BLaER1 treated with 17β-estradiol and CSF1 and Interleukin-3, amounts not matched to agents 10 nM and 100 nM (cell line): Measurements from ENCODE around the gene AXDND1.

Source experiments
- H3K27ac ChIP-seq, 11 experiments: shearing (Covaris generic); formaldehyde crosslinking; 2 replicates each; pipeline ENCODE4 v1.8.1; 2022
- H3K27me3 ChIP-seq, 11 experiments: shearing (Covaris generic); formaldehyde crosslinking; 2 replicates each; pipeline ENCODE4 v1.8.1; 2022
- H3K36me3 ChIP-seq, 11 experiments: shearing (Covaris generic); formaldehyde crosslinking; 2 replicates each; pipeline ENCODE4 v1.8.1; 2022
- H3K4me1 ChIP-seq, 10 experiments: shearing (Covaris generic); formaldehyde crosslinking; 2 replicates each; pipeline ENCODE4 v1.8.1; 2022
- H3K4me2 ChIP-seq, 11 experiments: shearing (Covaris generic); formaldehyde crosslinking; 2 replicates each; pipeline ENCODE4 v1.8.1; 2022
- H3K4me3 ChIP-seq, 10 experiments: shearing (Covaris generic); formaldehyde crosslinking; 2 replicates each; pipeline ENCODE4 v1.8.1; 2022
- H3K9ac ChIP-seq, 11 experiments: shearing (Covaris generic); formaldehyde crosslinking; 2 replicates each; pipeline ENCODE4 v1.8.1; 2022
- H3K9me3 ChIP-seq, 11 experiments: shearing (Covaris generic); formaldehyde crosslinking; replicated peaks in 1 of 11; 2 replicates each; pipeline ENCODE4 v1.8.1; 2022
- H4K20me1 ChIP-seq, 11 experiments: shearing (Covaris generic); formaldehyde crosslinking; 2 replicates each; pipeline ENCODE4 v1.8.1; 2022
- Cebpa-rat ChIP-seq, 11 experiments: shearing (Covaris generic); IDR thresholded peaks; 2 replicates each; pipeline ENCODE4 v1.8.1; 2022

Gene AXDND1

DNA sequence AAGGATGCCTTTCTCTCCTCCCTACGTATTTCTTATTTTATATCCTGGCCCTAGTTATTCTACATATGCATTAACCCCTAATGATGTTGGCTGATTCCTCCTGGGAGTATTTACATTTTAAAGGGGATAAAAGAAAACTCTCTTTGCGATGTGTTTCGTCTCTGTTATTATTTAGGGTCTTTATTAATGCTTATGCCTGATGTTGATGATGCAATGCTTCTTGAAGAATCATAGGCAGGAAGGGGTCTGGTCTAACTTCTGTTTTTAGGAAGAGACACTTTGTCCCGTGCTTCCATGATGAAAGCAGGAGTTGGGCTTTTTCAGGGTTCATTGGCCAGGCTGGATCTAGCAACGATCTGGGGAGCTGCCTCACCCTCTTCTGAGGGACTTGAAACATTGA, 210.7 kb downstream of the AXDND1 start:
- peaks cover 8 to 16% (median 11%) of the 10 kb centered on the region in 11 experiments; a peak in 19 of 22 replicates for H3K9me3 ChIP-seq
- H3K9ac ChIP-seq = no peak overlapping the region
- H3K4me1 ChIP-seq = no peaks in the 10 kb centered on the region
- H3K27me3 ChIP-seq = peaks cover 22 to 38% (median 34%) of the 10 kb centered on the region in 11 experiments
- no peaks in the 10 kb centered on the region; a peak in 1 of 22 replicates for H3K36me3 ChIP-seq
- no peak overlapping the region for H3K4me2 ChIP-seq
- H3K27ac ChIP-seq = no peak overlapping the region
- TF ChIP-seq Cebpa-rat (IDR thresholded peaks at IDR 0.05) = no peak
- H4K20me1 ChIP-seq = no peaks in the 10 kb centered on the region
- no peak overlapping the region for H3K4me3 ChIP-seq

- no peak for TF ChIP-seq Cebpa-rat (IDR thresholded peaks at IDR 0.05)
- peaks cover 0 to 13% (median 5%) of the 10 kb centered on the region in 11 experiments; a peak in 6 of 22 replicates for H3K9me3 ChIP-seq
These were observed 218.1 kb downstream of the AXDND1 start for GRCh38 chr1:179583771-179584320.

GRCh38 chr1:179586107-179586823, 220.5 kb downstream of the AXDND1 start:
- Histone ChIP-seq H3K4me1 (no peaks in the 10 kb centered on the region), H3K9ac (no peak overlapping the region), H3K4me2 (no peak overlapping the region), H3K4me3 (no peak overlapping the region), H3K36me3 (no peaks in the 10 kb centered on the region), H3K27me3 (no peaks in the 10 kb centered on the region), H3K27ac (no peak overlapping the region), H3K9me3 (peaks cover 0 to 13% (median 5%) of the 10 kb centered on the region in 11 experiments; a peak in 9 of 22 replicates), H4K20me1 (no peaks in the 10 kb centered on the region)
- no peak for TF ChIP-seq Cebpa-rat (IDR thresholded peaks at IDR 0.05)

More at GRCh38 chr1:179583771-179584320, 218.1 kb downstream of the AXDND1 start:
- no peak overlapping the region for H3K27ac ChIP-seq
- no peaks in the 10 kb centered on the region for H4K20me1 ChIP-seq
- H3K9ac ChIP-seq = no peak overlapping the region
- no peaks in the 10 kb centered on the region for H3K4me1 ChIP-seq
- no peaks in the 10 kb centered on the region for H3K27me3 ChIP-seq
- no peak overlapping the region for H3K4me2 ChIP-seq
- H3K36me3 ChIP-seq = no peaks in the 10 kb centered on the region
- no peak overlapping the region for H3K4me3 ChIP-seq

DNA sequence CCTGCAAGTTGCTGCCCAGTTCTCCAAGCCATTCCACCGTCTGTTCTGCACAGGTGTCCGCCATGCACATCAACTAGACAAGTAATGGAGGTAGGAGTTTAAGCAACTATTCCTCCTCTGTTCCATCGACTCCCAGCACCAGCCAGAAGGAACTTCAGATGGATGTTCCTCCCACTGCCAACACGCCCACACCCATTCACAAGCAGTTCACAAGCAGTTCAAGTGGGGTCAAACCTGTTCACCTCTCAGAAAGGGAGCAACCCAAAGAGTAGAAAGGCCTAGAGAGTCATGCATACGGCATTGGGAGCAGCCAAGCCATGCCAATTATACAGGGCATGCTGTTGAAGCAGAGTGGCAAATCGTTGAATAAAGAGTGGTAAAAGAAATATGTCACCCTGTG, 221.6 kb downstream of the AXDND1 start:
- H3K27me3 ChIP-seq = no peaks in the 10 kb centered on the region

DNA sequence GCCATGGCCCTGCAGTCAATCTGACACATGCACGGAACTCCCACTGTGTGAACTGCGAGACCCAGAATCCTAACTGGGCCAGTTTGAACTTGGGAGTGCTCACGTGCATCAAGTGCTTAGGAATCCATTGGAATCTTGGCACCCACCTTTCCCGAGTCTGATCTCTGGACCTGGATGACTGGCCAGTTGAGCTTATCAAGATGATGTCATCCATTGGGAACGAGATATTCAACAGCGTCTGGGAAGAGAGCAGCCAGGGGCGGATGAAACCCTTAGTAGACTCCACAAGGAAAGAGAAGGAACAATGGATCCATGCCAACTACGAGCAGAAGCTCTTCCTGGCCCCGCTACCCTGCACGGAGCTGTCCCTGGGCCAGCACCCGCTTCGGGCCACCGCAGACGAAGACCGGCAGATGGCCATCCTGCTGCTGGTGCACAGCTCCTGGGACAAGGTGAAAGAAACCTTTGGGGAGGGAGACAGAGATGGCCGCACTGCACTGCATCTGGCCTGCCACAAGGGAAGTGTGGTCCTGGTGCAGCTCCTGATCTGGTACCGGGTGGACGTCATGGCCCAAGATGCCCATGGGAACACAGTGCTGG, 222.8 kb downstream of the AXDND1 start:
- Histone ChIP-seq H3K4me1 (no peaks in the 10 kb centered on the region), H3K4me3 (no peak overlapping the region), H3K4me2 (no peak overlapping the region), H3K9me3 (peaks cover 10 to 25% (median 17%) of the 10 kb centered on the region in 11 experiments; a peak in 20 of 22 replicates), H3K27ac (no peak overlapping the region), H3K9ac (no peak overlapping the region), H3K27me3 (no peaks in the 10 kb centered on the region), H4K20me1 (no peaks in the 10 kb centered on the region), H3K36me3 (no peaks in the 10 kb centered on the region)
- TF ChIP-seq Cebpa-rat (IDR thresholded peaks at IDR 0.05) = no peak

More for the DNA sequence above, 221.6 kb downstream of the AXDND1 start:
- Histone ChIP-seq H3K4me3 (no peak overlapping the region), H3K36me3 (no peaks in the 10 kb centered on the region), H3K9ac (no peak overlapping the region), H4K20me1 (no peaks in the 10 kb centered on the region), H3K27ac (no peak overlapping the region), H3K9me3 (peaks cover 10 to 23% (median 16%) of the 10 kb centered on the region in 11 experiments; a peak in 20 of 22 replicates), H3K4me1 (no peaks in the 10 kb centered on the region), H3K4me2 (no peak overlapping the region)
- no peak for TF ChIP-seq Cebpa-rat (IDR thresholded peaks at IDR 0.05)

GRCh38 chr1:179589509-179589908, 223.7 kb downstream of the AXDND1 start:
- H3K36me3 ChIP-seq = no peaks in the 10 kb centered on the region
- peaks cover 10 to 25% (median 17%) of the 10 kb centered on the region in 11 experiments; a peak in 20 of 22 replicates for H3K9me3 ChIP-seq
- H3K27me3 ChIP-seq = no peaks in the 10 kb centered on the region
- H3K4me3 ChIP-seq = no peak overlapping the region
- H3K4me2 ChIP-seq = no peak overlapping the region
- H4K20me1 ChIP-seq = no peaks in the 10 kb centered on the region
- H3K27ac ChIP-seq = no peak overlapping the region
- TF ChIP-seq Cebpa-rat (IDR thresholded peaks at IDR 0.05) = no peak
- H3K9ac ChIP-seq = no peak overlapping the region
- H3K4me1 ChIP-seq = no peaks in the 10 kb centered on the region

DNA sequence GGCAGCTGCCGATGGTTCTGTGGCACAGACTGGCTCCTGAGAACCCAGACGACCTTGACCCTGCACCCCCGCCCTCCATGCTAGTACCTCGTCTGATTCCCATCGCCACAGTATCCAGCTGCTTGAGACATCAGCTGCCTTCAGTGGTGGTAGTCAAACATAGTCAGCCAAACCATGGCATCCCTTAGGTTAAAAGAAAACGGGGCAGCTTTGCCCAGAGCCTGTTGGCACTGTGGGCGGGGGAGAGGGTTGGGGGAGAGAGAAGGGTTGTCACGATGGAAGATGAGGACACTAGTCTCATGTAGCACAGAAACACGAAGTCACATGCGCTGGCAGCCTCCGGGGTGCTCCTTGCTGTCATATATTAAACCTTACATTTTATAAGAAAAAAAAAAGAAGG, 224.9 kb downstream of the AXDND1 start:
- Histone ChIP-seq H3K9me3 (peaks cover 10 to 25% (median 17%) of the 10 kb centered on the region in 11 experiments; a peak in 20 of 22 replicates), H3K4me2 (no peak overlapping the region), H3K36me3 (no peaks in the 10 kb centered on the region), H3K27me3 (no peaks in the 10 kb centered on the region), H3K27ac (no peak overlapping the region), H3K4me1 (no peaks in the 10 kb centered on the region), H3K9ac (no peak overlapping the region), H3K4me3 (no peak overlapping the region), H4K20me1 (no peaks in the 10 kb centered on the region)
- no peak for TF ChIP-seq Cebpa-rat (IDR thresholded peaks at IDR 0.05)

DNA sequence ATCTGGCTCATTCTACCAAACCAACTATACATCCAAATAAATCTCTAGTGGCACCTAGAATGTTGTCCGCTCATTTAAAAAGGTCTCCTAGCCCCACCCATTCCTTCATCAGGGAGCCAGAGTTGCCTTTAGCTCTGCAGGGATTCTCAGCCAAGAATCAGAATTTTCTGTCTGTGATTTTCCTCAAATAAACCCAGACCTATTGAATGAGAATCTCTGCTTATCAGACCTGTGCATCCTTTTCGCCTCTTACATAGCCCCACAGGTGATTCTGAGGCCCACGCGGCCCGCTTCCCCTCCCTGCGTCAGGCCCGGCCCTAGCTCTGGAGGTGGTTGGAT, 225.5 kb downstream of the AXDND1 start:
- Histone ChIP-seq H3K36me3 (no peaks in the 10 kb centered on the region), H3K27me3 (no peaks in the 10 kb centered on the region), H3K4me2 (no peak overlapping the region), H3K4me1 (no peaks in the 10 kb centered on the region), H3K9me3 (peaks cover 10 to 22% (median 15%) of the 10 kb centered on the region in 11 experiments; a peak in 20 of 22 replicates), H3K4me3 (no peak overlapping the region), H3K9ac (no peak overlapping the region), H4K20me1 (no peaks in the 10 kb centered on the region), H3K27ac (no peak overlapping the region)
- no peak for TF ChIP-seq Cebpa-rat (IDR thresholded peaks at IDR 0.05)

- Histone ChIP-seq H3K4me3 (no peak within 1 kb of the TSS), H3K4me2 (no peak within 1 kb of the TSS), H3K4me1 (no peaks in the 10 kb centered on the region), H4K20me1 (no peaks in the 10 kb centered on the region), H3K36me3 (no peaks in the 10 kb centered on the region), H3K27ac (no peak within 1 kb of the TSS), H3K9ac (no peak within 1 kb of the TSS), H3K27me3 (no peaks in the 10 kb centered on the region), H3K9me3 (peaks cover 10 to 18% (median 13%) of the 10 kb centered on the region in 11 experiments; a peak in 20 of 22 replicates)
- TF ChIP-seq Cebpa-rat (IDR thresholded peaks at IDR 0.05) = no peak
These were observed 226.1 kb downstream of the AXDND1 start, which contains the start of gene TDRD5 for GRCh38 chr1:179591592-179592580. TSS of gene TDRD5 (plus strand) at chr1:179591832. CDS start at chr1:179592616, 784 bp downstream.
